ENCODE data around the gene IL22RA2. TPM values are rescaled to one million over a fixed set of nuclear protein-coding genes. Genes with fewer than 3 reads are reported as not detected.

IL22RA2 gene
- total RNA-seq, 1 experiment from 2014 or later: not detected

DNA sequence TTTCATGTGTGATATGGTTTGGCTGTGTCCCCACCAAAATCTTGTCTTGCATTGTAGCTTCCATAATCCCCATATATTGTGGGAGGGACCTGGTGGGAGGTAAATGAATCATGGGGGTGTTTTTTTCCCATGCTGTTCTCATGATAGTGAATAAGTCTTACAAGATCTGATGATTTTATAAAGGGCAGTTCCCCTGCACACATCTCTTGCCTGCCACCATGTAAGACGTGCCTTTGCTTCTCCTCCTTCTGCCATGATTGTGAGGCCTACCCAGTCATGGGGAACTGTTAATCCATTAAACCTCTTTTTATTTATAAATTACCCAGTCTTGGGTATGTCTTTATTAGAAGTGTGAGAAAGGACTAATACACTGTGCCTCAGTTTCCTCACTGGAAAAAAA is 4.2 kb upstream of the IL22RA2 start:
- H3K36me3 Mint-ChIP-seq (ENCODE audit: insufficient read depth in 1 of 3, low read depth in 3 of 3): peaks cover 16 to 23% (median 22%) of the 10 kb centered on the region in 3 experiments
- H3K4me3 Mint-ChIP-seq: no peak overlapping the region
- peaks cover 2 to 6% of the 10 kb centered on the region in 2 experiments for H3K4me1 Mint-ChIP-seq
- Histone ChIP-seq H4K91ac (ENCODE audit: insufficient read length, low read depth, low read length) (no peak overlapping the region), H3K79me2 (ENCODE audit: insufficient read depth, low read length) (no peaks in the 10 kb centered on the region), H2BK20ac (ENCODE audit: low read depth, low read length, poor library complexity, severe bottlenecking) (no peak overlapping the region), H3K4me2 (ENCODE audit: insufficient read depth, insufficient read length, low read length) (no peak overlapping the region), H3K23ac (ENCODE audit: insufficient read length, low read depth, low read length) (no peak overlapping the region), H3K79me1 (ENCODE audit: insufficient read depth, low read depth, low read length, poor library complexity, severe bottlenecking) (no peaks in the 10 kb centered on the region), H2AK5ac (ENCODE audit: insufficient read length, low read length) (no peak overlapping the region), H3K27ac (ENCODE audit: insufficient read length, low read depth, low read length) (no peak overlapping the region), H2BK12ac (ENCODE audit: insufficient read length, low read depth, low read length) (no peak overlapping the region), H3K9ac (ENCODE audit: extremely low read depth, insufficient read length, low read length) (no peak overlapping the region), H3K4me1 (ENCODE audit: insufficient read depth, low read length) (no peaks in the 10 kb centered on the region), H4K8ac (replicated peaks; ENCODE audit: insufficient read length, low read depth, low read length) (no peak overlapping the region), H2BK15ac (ENCODE audit: low read depth, low read length) (no peak overlapping the region), H2BK120ac (ENCODE audit: low read depth, low read length, poor library complexity, severe bottlenecking) (no peak overlapping the region), H3K56ac (ENCODE audit: insufficient read length, low read depth, low read length) (no peak overlapping the region), H3K9me3 (ENCODE audit: control insufficient read depth, low read depth, low read length) (peaks cover 9% of the 10 kb centered on the region), H3K14ac (ENCODE audit: insufficient read depth, low read length) (no peak overlapping the region), H3K27me3 (ENCODE audit: insufficient read depth, low read length) (no peaks in the 10 kb centered on the region), H2AFZ (ENCODE audit: low read length) (no peak overlapping the region), H3K18ac (ENCODE audit: insufficient read length, low read depth, low read length) (no peak overlapping the region), H2BK5ac (ENCODE audit: insufficient read length, low read length) (no peak overlapping the region), H3K23me2 (ENCODE audit: insufficient read length, low read depth, low read length, poor library complexity, severe bottlenecking) (no peaks in the 10 kb centered on the region), H4K5ac (ENCODE audit: insufficient read length, low read depth, low read length) (no peak overlapping the region), H3K4ac (ENCODE audit: low read depth, low read length) (no peak overlapping the region), H4K20me1 (ENCODE audit: control insufficient read depth, insufficient read depth, insufficient read length) (no peaks in the 10 kb centered on the region), H3T11ph (ENCODE audit: low read length) (no peak overlapping the region)
- peaks cover 2% of the 10 kb centered on the region for H3K27me3 Mint-ChIP-seq (ENCODE audit: low read depth)
- WGBS (ENCODE audit: extremely low coverage, insufficient read length, low lambda C conversion rate): no CpG with 5 or more reads among the region's 1 CpG
- no peak for DNase-seq
- no peak overlapping the region for H3K27ac Mint-ChIP-seq
- H3K9me3 Mint-ChIP-seq: peaks cover 29 to 34% of the 10 kb centered on the region in 2 experiments
- TF ChIP-seq, protein P1, sequence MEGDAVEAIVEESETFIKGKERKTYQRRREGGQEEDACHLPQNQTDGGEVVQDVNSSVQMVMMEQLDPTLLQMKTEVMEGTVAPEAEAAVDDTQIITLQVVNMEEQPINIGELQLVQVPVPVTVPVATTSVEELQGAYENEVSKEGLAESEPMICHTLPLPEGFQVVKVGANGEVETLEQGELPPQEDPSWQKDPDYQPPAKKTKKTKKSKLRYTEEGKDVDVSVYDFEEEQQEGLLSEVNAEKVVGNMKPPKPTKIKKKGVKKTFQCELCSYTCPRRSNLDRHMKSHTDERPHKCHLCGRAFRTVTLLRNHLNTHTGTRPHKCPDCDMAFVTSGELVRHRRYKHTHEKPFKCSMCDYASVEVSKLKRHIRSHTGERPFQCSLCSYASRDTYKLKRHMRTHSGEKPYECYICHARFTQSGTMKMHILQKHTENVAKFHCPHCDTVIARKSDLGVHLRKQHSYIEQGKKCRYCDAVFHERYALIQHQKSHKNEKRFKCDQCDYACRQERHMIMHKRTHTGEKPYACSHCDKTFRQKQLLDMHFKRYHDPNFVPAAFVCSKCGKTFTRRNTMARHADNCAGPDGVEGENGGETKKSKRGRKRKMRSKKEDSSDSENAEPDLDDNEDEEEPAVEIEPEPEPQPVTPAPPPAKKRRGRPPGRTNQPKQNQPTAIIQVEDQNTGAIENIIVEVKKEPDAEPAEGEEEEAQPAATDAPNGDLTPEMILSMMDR (conservative IDR thresholded peaks at IDR 0.05): no peak
